Sciatic nerve (tissue), 2 donors: ENCODE results near the gene THSD7A. TPM values are rescaled to one million over a fixed set of nuclear protein-coding genes. Genes with fewer than 3 reads are reported as not detected.
A peak's percentile ranks its signal among the peaks of the same experiment; 100 is the strongest.

Source experiments
- ATAC-seq: fragments of 200-7000 bp; cut with Tn5 transposase; one replicate; pipeline ENCODE4 v1.9.1; 2020; ENCODE audit warnings: mild to moderate bottlenecking, moderate library complexity
- DNase-seq: peaks from one replicate; pipeline ENCODE4 v3.0.0-alpha.2; 2020; ENCODE audit warnings: low spot score
- intact Hi-C: fragments of 100-400 bp; cut with DNase I; formaldehyde crosslinking; loops from one replicate; pipeline ENCODE4 v1.14.2; 2022
- total RNA-seq: library from RNA; stranded (reverse); fragmentation: NEBNext Ultra II Directional; extraction: Animal tissue kit (Norgen Biotek cat#: 25700); gene quantifications from one replicate; pipeline ENCODE4 v1.2.1, GENCODE V29; 2021
- donor health status: DM: no; HTN: no; CAD: no.
- donor health status: DM: no; HTN: no; CAD: no.

THSD7A gene
- total RNA-seq, 1 donor from 2014 or later: 30.9 TPM

- no peak for DNase-seq
- no peak for ATAC-seq
- intact Hi-C loops: no loop called here
Measured at GRCh38 chr7:11505471-11505985, 326.5 kb downstream of the THSD7A start.

- no peak for DNase-seq
- intact Hi-C loops: no loop called here
- ATAC-seq: no peak
Measured at GRCh38 chr7:11492307-11492706, 339.7 kb downstream of the THSD7A start.

GRCh38 chr7:11491811-11492210 lies 340.2 kb downstream of the THSD7A start:
- intact Hi-C loops: no loop called here
- DNase-seq: no peak
- no peak for ATAC-seq

- intact Hi-C loops: no loop called here
- ATAC-seq: no peak
Measured at GRCh38 chr7:11489280-11489679, 342.7 kb downstream of the THSD7A start.

GRCh38 chr7:11486271-11486670 lies 345.7 kb downstream of the THSD7A start:
- no peak for DNase-seq
- intact Hi-C loops: no loop called here
- ATAC-seq: no peak

More at GRCh38 chr7:11489280-11489679, 342.7 kb downstream of the THSD7A start:
- DNase-seq: no peak

- no peak for DNase-seq
- intact Hi-C loops: no loop called here
- ATAC-seq: peak; percentile 34
Measured at GRCh38 chr7:11485636-11486035, 346.4 kb downstream of the THSD7A start.

GRCh38 chr7:11480143-11480542 lies 351.9 kb downstream of the THSD7A start:
- DNase-seq: no peak
- intact Hi-C loops: no loop called here
- no peak for ATAC-seq

- intact Hi-C loops: no loop called here
- no peak for DNase-seq
- no peak for ATAC-seq
Measured at GRCh38 chr7:11478882-11479281, 353.1 kb downstream of the THSD7A start.

GRCh38 chr7:11478426-11478825 lies 353.6 kb downstream of the THSD7A start:
- DNase-seq (no peak), ATAC-seq (no peak)
- intact Hi-C loops: no loop called here

- ATAC-seq: no peak
- no peak for DNase-seq
- intact Hi-C loops: no loop called here
Measured at GRCh38 chr7:11474902-11475585, 357.0 kb downstream of the THSD7A start.

- intact Hi-C loops: no loop called here
- DNase-seq: no peak
- ATAC-seq: no peak
Measured at GRCh38 chr7:11473807-11474424, 358.1 kb downstream of the THSD7A start.

- DNase-seq (no peak), ATAC-seq (no peak)
- intact Hi-C loops: no loop called here
Measured at GRCh38 chr7:11473220-11473619, 358.8 kb downstream of the THSD7A start.

GRCh38 chr7:11472646-11473045 lies 359.4 kb downstream of the THSD7A start:
- ATAC-seq: no peak
- intact Hi-C loops: no loop called here
- no peak for DNase-seq

GRCh38 chr7:11471255-11471654 lies 360.7 kb downstream of the THSD7A start:
- DNase-seq: no peak
- intact Hi-C loops: no loop called here
- ATAC-seq: no peak

GRCh38 chr7:11469028-11469745 lies 362.8 kb downstream of the THSD7A start:
- intact Hi-C loops: no loop called here
- ATAC-seq: no peak

GRCh38 chr7:11466517-11467105 lies 365.4 kb downstream of the THSD7A start:
- ATAC-seq: peak; percentile 75

More at GRCh38 chr7:11469028-11469745, 362.8 kb downstream of the THSD7A start:
- no peak for DNase-seq

GRCh38 chr7:11464624-11465023 lies 367.4 kb downstream of the THSD7A start:
- no peak for DNase-seq
- intact Hi-C loops: no loop called here
- ATAC-seq: no peak

More at GRCh38 chr7:11466517-11467105, 365.4 kb downstream of the THSD7A start:
- intact Hi-C loops: no loop called here
- no peak for DNase-seq

- ATAC-seq (no peak), DNase-seq (no peak)
- intact Hi-C loops: no loop called here
Measured at GRCh38 chr7:11461946-11462345, 370.1 kb downstream of the THSD7A start.

- intact Hi-C loops: no loop called here
- ATAC-seq (no peak), DNase-seq (no peak)
Measured at GRCh38 chr7:11458736-11459483, 373.1 kb downstream of the THSD7A start.
